ENCODE results near the gene ZBP1.

The ZBP1 gene

DNA sequence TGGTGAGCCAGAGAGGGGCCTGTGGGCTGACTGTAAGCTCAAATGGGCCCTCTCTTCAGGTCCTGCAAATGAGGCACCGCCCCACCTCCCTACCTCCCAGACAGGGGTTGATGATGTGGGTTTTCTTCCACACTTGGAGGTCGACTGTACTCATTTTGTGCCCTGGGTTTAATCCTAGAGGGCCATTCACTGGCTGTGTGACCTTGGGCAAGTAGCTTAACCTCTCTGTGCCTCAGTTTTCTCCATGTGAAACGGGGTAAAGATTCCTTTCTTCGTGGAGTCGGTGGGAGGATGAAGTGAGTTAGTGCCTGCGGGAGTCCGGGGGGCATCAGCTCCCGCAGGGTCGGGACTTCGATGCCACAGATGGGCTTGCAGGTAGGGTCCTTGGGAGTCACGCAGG lies 23.9 kb downstream of the ZBP1 start:
- no peak for FAIRE-seq

DNA sequence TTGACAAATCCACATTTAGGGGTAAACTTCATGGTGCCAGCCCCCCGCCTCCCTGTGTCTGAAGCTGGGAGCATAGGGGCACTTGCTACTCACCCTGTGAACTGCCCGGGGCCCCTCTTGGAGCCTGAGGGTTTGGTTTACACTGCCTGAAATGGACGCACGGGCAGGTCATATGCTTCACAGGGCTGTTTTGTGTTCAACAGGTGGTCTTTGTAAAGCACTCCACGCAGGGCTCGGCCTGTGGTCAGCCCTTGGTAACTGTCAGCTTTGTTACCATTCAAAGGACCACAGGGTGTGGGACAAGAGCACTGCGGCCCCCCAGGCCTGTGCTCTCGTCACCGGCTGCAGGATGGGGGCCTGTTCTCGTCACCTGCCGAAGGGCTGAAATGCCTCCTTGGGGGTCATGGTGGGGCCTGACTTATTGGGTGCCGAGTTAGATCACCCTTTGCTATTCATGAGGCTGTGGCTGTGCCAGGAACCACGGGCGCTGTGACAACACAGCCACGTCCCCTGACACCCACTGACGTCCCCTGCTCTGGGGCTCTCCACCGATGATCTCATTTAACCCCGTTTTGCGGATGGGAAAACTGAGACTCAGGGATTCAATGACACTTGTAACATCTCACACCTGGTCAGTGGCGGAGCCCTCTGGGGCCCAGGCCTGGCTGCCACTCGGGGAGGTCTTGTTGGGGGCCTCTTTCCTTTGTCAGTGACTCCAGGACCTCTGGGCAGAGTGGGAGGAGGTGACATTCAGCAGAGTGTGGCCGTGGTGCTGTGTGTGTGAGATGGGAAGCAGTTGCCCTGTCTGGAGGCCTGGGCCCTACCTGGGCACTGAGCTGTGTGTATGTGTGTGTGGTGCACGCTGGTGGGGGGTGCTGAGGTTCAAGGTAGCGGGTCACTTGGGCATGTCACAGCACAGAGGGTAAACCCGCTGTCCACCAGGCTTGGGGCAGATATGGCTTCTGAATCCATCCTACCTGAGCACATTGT lies 24.9 kb downstream of the ZBP1 start:
- FAIRE-seq, result no peak

DNA sequence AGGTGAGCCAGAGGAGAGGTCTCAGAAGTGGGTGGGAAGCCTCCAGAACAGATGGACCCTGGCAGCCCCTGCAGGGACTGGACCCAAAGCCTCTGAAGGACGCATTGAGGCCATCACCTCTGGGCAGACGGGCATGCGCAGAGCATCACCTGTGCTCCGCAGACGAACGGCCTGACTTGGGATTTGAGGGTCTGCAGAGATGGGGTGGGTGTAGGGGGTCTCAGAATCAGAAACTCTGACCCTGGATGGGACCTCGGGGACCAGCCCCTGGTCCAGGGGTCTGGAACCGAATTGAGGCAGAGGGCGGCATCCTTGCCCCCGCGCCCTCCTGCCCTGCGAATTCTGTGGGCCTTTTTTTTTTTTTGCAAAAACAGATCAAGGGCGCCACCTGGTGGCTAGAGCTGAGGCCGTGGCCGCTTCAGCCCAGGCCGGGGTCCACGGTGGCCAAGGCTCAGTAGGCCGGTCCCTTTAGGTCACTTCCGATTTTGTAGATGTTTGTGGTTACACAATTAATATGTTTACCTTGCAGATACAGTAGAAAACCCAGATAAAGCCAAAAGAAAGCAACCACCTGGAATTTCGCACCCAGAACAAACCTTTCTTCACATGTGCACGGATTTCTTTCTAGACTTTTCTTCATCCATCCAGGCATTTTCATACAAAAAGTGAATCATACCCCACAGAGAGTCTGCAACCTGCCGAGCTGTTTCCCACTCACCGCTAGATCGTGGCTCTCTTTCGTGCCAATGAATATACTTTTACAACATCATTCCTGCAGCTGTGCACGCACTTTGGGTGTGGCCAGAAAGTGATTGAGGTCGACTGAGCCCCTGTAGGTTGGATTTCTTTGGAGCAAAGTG lies 25.9 kb downstream of the ZBP1 start:
- FAIRE-seq, result no peak

DNA sequence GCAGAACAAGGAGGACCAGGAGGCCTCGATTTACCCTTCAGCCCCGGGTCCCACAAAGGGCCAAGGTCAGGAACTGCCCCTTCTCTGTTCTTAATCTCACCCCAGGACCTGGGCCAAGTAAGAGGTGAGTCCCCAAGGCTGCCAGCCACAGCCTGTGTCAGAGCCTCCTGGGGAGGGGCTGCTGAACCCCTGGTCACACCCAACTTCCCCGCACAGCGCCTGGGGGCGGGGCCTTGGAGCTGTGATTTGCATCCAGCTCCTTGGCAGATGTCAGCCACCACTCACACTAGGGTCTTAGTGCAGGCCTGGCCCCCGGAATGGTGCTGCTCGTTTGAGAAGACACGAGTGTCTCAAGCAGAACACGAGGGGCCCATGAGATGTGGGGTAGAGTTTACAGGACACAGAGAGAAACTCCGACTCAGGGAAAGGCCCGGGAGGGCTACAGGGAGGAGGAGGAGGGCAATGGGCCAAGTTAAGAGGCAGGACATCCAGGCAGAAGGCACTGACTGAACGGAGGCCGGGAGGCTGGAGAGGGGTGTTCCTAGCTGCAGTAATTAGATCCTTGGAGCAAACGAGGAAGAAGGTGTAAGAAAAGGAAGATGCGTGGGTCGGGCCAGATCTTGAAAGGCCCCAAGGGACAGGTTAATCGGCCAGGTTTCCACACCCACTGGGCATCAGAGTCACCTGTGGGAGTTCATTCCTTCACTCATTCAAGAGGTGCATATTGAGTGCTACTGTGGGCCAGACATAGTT lies 26.9 kb downstream of the ZBP1 start:
- no peak for FAIRE-seq

DNA sequence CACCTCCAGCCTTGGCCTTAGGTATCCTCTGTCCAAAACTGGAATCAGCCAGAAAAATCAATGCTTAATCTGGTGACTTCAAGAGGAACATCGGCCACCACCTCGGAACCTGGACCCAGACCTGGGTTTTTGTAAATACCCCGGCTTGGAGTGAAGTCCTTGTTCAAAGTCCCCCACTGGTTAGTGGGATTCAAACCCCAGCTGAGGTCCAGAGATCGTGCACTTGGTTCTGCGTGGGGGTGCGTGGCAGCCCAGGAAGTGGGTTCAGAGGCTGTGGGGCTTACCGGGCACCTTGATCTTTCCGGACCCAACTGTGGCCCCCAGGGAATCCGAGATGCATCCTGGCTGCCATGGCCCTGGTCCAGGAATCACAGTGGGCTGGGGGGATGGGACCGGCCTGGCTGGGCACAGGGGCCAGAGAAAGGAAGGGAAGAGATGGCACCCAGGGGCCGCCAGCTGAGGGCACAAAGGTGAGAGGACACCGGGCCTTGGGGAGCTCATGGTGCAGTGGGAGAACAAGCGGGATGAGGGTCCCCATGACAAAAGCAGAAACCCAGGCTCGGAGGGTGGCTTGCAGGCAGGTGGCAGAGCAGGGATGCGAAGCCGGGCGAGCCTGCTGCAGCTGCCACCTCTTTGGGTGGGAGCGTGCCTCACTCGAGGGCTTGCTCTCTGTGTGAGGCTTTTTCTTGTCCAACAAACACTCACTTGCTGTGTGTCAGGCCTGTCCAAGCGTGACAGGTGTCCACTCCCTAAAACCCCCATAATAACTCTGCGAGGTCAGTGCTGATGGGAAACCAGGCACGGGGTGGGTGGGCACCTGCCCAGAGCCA lies 27.7 kb downstream of the ZBP1 start:
- FAIRE-seq, result no peak

DNA sequence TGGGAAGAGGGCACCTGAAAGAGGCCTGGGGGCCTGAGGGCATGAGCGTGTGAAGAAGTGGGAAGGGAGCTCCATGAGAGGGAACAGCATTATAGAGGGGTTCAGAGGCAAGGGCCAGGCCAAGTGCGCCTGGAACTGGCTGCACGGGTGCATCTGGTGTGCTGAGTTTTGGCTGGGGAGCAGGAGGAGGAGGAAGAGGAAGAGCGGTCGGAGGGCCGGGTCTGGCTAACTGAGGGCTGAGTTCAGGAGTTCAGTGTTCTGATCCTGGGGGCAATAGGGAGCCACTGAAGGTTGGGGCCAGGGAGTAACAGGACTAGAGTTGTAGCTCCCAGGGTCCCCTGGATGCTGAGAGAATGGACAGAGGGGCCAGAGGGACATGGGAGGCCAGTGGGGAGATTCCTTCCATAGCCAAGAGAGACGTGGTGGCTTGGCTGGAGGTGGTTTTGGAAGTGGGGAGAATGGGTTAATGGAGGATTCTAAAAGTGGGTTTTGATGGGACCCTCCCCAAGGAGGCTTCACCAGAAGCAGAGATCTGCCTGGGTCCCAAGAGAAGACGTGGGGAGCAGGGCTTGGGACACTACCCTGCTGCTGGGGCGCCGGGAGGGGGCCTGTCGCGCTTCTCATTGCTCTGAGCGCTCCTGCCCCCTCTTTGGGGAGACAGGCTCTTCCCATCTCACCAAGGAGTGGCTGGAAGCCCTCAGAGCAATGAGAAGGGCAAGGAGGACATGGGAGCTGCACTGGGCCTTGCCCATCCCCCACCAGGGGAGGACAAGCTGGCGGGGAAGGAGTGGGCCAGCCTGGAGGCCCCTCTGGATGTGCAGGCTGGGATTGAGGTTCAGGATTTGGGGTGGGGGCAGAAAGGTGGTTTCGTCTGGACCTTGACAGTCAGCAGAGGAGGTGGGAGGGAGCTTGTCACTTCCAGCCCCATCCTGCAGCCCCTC lies 28.7 kb downstream of the ZBP1 start:
- no peak for FAIRE-seq

DNA sequence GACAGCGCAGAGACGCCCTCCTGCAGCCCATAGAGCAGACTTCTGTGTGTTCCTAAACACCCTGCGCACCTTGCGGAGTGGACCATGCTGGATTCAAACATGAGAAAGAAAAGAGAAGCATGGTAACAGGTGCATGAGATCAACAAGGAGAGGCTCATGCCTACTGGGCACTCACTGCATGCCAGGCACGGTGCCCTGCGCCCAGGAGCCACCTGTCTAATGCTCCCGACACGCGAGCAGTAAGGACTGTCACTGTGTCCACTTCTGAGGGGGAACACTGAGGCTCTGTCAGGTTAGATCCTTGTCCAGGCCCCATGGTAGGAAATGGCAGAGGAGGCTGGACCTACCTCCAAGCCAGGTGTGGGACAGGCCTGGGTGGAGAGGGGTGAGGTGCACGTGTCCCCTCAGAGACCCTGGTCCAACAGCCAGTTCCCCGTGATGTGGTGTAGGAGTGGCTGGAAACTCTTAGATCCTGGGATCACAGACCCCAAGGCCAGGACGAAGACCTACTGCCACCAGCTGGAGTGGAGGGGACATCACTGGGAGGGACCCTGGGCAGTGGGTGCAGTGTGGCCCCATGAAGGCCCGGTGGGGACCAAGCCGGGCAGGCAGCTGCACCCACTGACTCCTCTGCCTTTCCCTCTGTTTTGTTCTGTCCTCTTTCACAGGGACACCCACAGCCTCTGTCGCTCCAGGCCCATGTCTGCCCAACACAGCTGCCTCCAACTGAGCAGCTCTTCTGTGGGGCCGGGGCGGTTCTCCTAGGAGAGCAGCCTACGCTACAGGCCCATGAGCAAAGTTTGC lies 29.5 kb downstream of the ZBP1 start:
- no peak for FAIRE-seq

DNA sequence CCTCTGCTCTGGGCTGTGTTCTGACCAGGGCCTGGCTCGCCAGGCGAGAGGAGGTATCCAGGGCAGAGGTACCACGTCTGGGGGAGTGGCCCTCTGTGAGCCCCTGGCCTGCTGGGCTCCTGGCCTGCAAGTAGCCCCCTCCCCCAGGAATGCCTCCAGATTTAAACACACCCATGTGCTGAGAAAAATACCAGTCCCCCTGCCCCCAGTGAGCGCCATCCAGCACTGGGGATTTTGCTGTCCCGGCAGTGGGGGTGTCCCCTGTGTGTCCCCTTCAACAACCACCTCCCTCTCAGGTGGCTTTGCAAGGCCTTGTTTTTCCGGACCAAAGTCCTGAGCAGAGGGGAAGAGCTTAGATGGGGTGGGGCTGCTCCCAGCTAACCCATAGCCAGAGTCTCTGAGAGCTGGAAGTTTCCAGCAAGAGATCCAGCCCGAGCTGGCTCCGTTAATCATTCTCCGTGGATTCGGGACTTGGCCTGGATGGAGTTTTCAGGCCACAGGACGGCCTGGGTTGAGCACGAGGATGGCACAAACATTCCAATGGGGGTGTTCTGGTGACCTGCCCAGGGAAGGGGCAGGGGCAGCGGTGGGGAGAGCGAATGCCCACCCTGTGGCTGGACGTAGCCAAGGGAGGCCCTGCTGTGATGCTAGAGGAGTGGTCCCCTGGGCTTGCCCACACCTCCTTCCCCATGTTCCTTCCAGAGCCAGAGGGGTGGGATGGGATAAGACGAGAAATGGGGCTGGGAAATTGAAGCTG lies 30.3 kb downstream of the ZBP1 start:
- no peak for FAIRE-seq

DNA sequence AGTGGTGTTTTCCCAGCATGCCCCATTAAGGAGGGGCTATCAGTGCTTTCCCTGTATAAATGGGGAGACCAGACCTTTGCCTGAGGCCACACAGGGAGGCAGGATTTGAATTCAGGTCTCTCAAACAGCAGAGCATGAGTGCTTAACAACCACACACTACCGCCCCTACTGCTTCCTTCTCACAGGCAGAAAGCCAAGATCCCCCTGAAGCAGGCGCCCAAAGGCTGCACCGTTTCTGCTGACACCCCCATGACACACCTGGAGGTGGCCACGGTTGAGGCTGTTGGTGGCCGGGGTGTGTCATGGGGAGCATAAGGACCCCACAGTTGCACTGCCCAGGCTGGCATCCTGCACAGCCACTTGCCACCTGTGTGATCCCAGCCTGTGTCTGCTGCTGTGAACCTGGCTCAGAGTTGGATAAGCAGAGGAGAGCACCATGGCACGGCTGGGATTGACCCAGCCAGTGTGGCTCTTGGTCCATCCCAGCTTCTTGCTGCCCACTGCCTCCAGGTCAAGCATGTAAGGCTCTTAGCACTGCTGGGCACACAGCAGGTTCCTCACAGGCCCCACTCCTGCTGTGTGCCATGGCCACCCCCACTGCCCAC lies 31.0 kb downstream of the ZBP1 start:
- no peak for FAIRE-seq

DNA sequence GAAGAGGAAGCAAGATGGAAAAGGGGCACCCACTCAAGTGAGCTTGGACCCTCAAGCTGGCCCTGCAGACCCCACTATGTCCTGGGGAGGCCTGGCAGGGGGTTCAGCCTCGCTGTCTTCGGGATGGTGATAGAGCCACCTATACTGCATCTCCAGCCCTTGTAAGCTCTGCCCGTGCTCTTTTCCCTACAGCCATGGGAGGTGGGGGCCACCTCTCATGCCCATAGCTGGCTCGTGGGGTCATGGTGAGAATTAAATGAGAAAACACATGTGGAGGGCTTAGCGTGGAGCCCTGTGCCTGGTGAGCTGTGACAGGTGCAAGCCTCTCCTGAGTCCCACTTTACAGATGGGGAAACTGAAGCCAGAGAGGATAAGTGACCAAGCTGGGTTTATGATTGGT lies 31.6 kb downstream of the ZBP1 start:
- FAIRE-seq, result no peak

DNA sequence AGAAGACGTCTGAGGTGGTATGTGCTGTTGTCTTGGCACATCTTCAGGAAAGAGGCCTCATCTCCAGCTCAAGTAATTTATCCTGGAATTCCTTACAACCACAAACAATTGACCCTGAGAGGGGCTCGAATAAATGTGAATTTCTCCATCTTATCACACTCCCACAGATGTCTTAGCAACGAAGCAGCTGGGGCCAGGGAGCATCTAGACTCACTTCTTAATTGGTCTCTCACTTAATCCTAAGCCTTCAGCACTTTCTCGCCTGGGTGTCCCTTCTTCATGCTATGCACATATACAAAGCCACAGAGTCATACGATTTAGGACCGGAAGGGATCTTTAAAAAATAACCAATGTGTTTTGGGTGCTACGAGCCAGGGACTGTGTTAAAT lies 32.2 kb downstream of the ZBP1 start:
- no peak for FAIRE-seq

DNA sequence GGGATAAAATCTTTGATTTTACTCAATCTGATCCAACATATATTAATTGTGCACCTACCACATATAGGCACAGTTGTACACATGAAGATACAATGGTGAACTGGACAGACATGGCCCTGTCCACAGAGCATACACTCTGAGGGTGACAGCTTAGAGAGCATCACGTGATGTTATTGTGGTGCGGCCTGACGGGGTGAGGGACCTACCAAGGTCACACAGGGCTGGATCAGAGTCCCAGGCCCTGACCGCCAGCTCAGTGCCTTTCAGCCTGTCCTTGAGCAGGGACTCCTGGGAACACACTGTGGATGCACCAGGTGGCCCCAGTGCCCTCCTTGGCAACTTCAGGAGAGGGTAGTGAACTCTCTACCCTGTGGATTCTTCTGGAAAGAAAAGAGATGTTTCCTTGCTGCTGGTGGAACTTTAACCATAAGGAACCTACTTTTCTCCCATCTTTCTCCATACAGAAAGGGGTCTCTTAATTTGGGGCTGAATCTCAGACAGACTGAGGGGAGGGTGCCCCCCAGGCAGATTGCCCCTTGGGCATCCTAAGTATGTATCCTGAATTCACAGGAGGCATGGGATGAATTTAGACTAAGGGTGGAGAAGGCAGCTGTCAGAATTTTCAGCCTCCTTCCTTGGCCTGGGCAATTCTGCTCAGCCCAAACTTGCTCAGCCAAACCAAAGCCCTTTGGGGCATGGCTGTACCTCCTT lies 32.8 kb downstream of the ZBP1 start:
- FAIRE-seq, result no peak

DNA sequence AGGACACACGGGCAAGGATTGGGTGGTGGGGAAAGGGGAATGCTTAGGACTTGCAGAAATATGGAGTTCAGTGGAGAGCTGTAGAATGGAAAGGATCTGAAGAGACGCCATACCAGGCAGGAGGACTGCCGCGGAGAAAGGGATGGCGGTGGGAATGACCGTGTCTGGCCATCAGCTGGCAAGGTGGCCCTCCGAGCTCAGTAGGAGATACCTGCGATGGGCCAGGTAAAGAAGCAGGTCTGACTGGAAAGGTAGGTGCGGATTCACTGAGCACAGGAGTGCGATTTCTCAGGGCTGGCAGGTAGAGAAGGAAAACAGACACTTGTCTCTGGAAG lies 33.3 kb downstream of the ZBP1 start:
- no peak for FAIRE-seq

DNA sequence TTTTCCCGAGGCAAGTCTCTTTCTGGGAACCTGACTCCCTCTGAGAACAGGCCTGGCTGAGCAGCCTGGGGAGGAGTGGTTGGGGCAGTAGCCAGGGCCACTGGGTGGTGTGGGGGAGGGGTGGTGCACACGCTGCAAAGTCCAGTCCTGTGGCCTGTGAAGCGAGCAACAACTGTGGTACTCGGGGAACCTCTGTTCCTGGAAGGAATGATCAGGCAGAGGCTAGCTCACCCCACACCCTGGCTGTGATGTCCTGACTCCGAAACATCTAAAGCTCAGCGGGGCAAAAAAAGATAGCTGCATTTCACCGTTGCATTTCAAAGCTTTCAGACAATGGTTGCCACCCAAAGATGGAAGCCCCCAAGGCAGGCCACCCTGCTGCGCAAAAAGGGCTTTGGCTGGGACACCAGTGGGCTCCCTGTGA lies 33.8 kb downstream of the ZBP1 start:
- FAIRE-seq, result no peak

DNA sequence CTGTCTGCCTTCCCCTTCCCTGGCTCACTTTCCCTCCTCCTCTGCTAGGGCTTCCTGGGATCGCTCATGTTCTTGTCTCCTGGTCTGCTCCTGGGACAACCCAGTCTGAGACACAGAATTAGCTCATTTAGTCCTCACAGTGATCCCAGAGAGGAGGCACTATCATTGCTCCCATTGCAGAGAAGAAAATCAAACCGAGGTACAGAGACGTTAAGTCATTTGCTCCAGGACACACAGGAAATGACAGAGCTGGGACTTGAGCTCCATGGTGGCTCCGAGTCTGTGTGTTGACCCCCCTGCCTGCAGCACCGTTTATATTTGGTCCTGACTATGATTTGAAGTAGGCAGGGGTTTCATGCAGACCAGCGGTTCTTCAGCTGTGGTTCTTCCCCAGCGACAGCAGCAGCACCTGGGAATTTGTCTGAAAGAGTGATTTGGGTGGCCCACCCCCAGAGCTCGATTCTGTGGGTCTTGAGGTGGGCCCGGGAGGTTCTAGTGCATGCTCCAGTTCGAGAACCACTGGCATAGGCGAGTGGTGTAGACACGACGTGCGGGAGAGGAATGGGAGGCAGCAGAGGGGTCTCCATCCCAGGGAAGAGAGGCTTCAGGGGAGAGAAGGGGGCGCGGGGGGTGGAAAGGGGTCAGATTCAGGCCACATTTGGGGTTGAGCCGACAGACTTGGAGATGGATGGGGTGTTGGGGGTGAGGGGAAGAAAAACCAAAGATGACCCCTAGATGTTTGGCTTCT lies 34.6 kb downstream of the ZBP1 start:
- no peak for FAIRE-seq

DNA sequence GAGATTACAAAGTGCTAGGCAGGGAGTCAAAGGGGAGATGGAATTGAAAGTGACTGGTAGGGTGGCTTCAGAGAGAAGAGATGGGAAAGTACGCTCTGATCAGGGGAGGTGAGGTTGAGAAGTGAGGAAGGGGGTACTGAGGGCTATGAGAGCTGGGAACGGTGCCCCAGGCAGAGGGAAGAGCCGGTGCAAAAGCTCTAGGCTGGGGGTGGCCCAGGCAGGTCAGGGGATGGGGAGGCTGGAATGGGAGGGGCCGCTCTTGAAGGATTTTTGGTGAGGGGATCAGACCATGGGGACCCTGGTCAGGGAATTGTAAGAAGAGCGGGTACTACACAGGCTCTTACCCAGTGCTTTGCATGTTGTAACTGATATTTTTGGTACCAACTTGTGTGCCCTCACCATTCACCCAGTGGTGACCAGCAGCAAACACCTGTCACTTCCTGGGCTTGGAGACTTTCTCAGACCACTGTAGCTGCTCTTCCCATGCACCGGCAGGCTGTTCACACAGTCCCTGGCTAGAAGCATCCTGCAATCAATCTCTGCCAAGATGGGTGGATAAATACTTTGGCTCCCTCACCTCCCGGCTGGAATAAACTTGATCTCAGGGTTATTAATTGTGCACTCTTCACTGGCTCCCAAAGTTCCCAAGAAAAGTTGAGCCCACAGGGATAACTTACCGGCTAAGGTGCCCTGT lies 35.3 kb downstream of the ZBP1 start:
- FAIRE-seq, result no peak
